GM23248 (cell line): ENCODE data around the gene SPATA31E1. TPM values are rescaled to one million over a fixed set of nuclear protein-coding genes. Genes with fewer than 3 reads are reported as not detected.

Experiments used
- DNase-seq: peaks from one replicate; pipeline ENCODE4 v3.0.0-alpha.2; 2015
- H2AFZ ChIP-seq: fragments of 200-600 bp; sonication (generic); 2 replicates; pipeline ENCODE4 v1.6.1; 2016; ENCODE audit warnings: antibody characterized with exemption
- H3F3A ChIP-seq: fragments of 200-600 bp; sonication (generic); 2 replicates; pipeline ENCODE4 v1.6.1; 2016; ENCODE audit warnings: mild to moderate bottlenecking, antibody characterized with exemption, mixed run types; ENCODE audit not compliant: insufficient read depth
- H3K27ac ChIP-seq: fragments of 200-600 bp; sonication (generic); 2 replicates; pipeline ENCODE4 v1.5.1; 2016; ENCODE audit warnings: mild to moderate bottlenecking
- H3K27me3 ChIP-seq: fragments of 200-600 bp; sonication (generic); replicated peaks from 2 replicates; pipeline ENCODE4 v1.6.1; 2016; ENCODE audit warnings: mild to moderate bottlenecking; ENCODE audit not compliant: insufficient read depth
- H3K36me3 ChIP-seq: fragments of 200-600 bp; sonication (generic); 2 replicates; pipeline ENCODE4 v1.6.1; 2016; ENCODE audit warnings: low read depth, mild to moderate bottlenecking
- H3K4me1 ChIP-seq: fragments of 200-600 bp; sonication (generic); 2 replicates; pipeline ENCODE4 v1.6.1; 2016; ENCODE audit warnings: mild to moderate bottlenecking; ENCODE audit not compliant: insufficient read depth
- H3K4me2 ChIP-seq: fragments of 200-600 bp; sonication (generic); one replicate; pipeline ENCODE4 v1.6.1; 2016; ENCODE audit warnings: mild to moderate bottlenecking; ENCODE audit not compliant: unreplicated experiment
- H3K4me3 ChIP-seq: fragments of 200-600 bp; sonication (generic); 2 replicates; pipeline ENCODE4 v1.5.1; 2016; ENCODE audit warnings: mild to moderate bottlenecking
- H3K79me2 ChIP-seq: fragments of 200-600 bp; sonication (generic); 2 replicates; pipeline ENCODE4 v1.6.1; 2016; ENCODE audit warnings: mild to moderate bottlenecking; ENCODE audit not compliant: insufficient read depth
- H3K9ac ChIP-seq: fragments of 200-600 bp; sonication (generic); 2 replicates; pipeline ENCODE4 v1.6.1; 2016; ENCODE audit warnings: mild to moderate bottlenecking
- H3K9me2 ChIP-seq: fragments of 200-600 bp; sonication (generic); 2 replicates; pipeline ENCODE4 v1.6.1; 2016; ENCODE audit warnings: mixed run types, mild to moderate bottlenecking, moderate library complexity; ENCODE audit not compliant: insufficient read depth
- H3K9me3 ChIP-seq: fragments of 200-600 bp; sonication (generic); one replicate; pipeline ENCODE4 v1.6.1; 2017; ENCODE audit warnings: low read depth
- H4K20me1 ChIP-seq: fragments of 200-600 bp; sonication (generic); 2 replicates; pipeline ENCODE4 v1.6.0; 2016; ENCODE audit not compliant: insufficient read depth
- EZH2 ChIP-seq: fragments of 200-600 bp; sonication (generic); IDR thresholded peaks from 2 replicates; pipeline ENCODE4 v1.6.1; 2018; ENCODE audit warnings: antibody characterized with exemption, mild to moderate bottlenecking; ENCODE audit not compliant: insufficient read depth, poor library complexity, severe bottlenecking
- EZH2phosphoT487 ChIP-seq: fragments of 200-600 bp; sonication (generic); IDR thresholded peaks from 2 replicates; pipeline ENCODE4 v1.6.1; 2018; ENCODE audit warnings: antibody characterized with exemption, moderate library complexity, mild to moderate bottlenecking, low read depth; ENCODE audit not compliant: insufficient read depth
- WGBS, 2 experiments: methylation state at CpG; one replicate each; pipeline ENCODE4 v1.1.6; 2015 to 2017; ENCODE audit warnings: low lambda C conversion rate in 2 of 2, low coverage in 1 of 2; ENCODE audit errors: missing lambda C conversion rate in 2 of 2; 5-methylcytosine and 5-hydroxymethylcytosine counted together
- in situ Hi-C: fragments of 300-500 bp; cut with MboI; formaldehyde crosslinking; loops from 2 replicates; pipeline ENCODE4 v1.15.0; 2020
- polyA plus RNA-seq: library from polyadenylated mRNA; unstranded; fragments of >200 nt; fragmentation: Nextera tagmentation; extraction: Ambion mirVana; gene quantifications from 2 replicates; pipeline ENCODE4 v1.2.1, GENCODE V29; 2016
- total RNA-seq: library from RNA; depleted of rRNA; stranded (reverse); fragments of >200 nt; shearing (Covaris generic); gene quantifications from 2 replicates; pipeline ENCODE4 v1.2.3, GENCODE V29; 2014

The SPATA31E1 gene
- total and polyA plus RNA-seq, 2 experiments from 2014 or later, result not detected

GRCh38 chr9:87885484-87886189 lies 3.0 kb downstream of the SPATA31E1 start:
- H3K79me2 ChIP-seq, result no peaks in the 10 kb centered on the region
- no peaks in the 10 kb centered on the region for H3K4me1 ChIP-seq
- H3K27me3 ChIP-seq, result no peaks in the 10 kb centered on the region
- no peaks in the 10 kb centered on the region for H3F3A ChIP-seq
- WGBS, 2 experiments, result 80 to 86% methylated on average over 13 of the region's 13 CpGs
- H4K20me1 ChIP-seq, result no peaks in the 10 kb centered on the region
- no peak overlapping the region for H3K4me2 ChIP-seq
- no peak overlapping the region for H3K27ac ChIP-seq
- in situ Hi-C loops, result no loop called here
- TF ChIP-seq EZH2phosphoT487, result no peak
- no peak for TF ChIP-seq EZH2
- H3K9me3 ChIP-seq, result no peaks in the 10 kb centered on the region
- H3K4me3 ChIP-seq, result no peak overlapping the region
- no peak overlapping the region for H3K9ac ChIP-seq
- no peaks in the 10 kb centered on the region for H3K36me3 ChIP-seq
- no peak for DNase-seq
- no peak overlapping the region for H2AFZ ChIP-seq
- H3K9me2 ChIP-seq, result no peaks in the 10 kb centered on the region

GRCh38 chr9:87886210-87886932 lies 3.7 kb downstream of the SPATA31E1 start:
- Histone ChIP-seq H3K9ac (no peak overlapping the region), H3K4me1 (0 out of 2 replicates have a peak, but pooled peaks cover under 1% of the 10 kb centered on the region), H3K4me2 (no peak overlapping the region), H4K20me1 (no peaks in the 10 kb centered on the region), H3K79me2 (no peaks in the 10 kb centered on the region), H3F3A (no peaks in the 10 kb centered on the region), H3K9me3 (no peaks in the 10 kb centered on the region), H3K27me3 (no peaks in the 10 kb centered on the region), H3K4me3 (no peak overlapping the region), H3K27ac (no peak overlapping the region), H2AFZ (no peak overlapping the region), H3K36me3 (no peaks in the 10 kb centered on the region), H3K9me2 (no peaks in the 10 kb centered on the region)
- WGBS, 2 experiments, result 60 to 68% methylated on average over 10 of the region's 11 CpGs
- TF ChIP-seq EZH2 (no peak), EZH2phosphoT487 (no peak)
- in situ Hi-C loops, result no loop called here
- DNase-seq, result no peak

DNA sequence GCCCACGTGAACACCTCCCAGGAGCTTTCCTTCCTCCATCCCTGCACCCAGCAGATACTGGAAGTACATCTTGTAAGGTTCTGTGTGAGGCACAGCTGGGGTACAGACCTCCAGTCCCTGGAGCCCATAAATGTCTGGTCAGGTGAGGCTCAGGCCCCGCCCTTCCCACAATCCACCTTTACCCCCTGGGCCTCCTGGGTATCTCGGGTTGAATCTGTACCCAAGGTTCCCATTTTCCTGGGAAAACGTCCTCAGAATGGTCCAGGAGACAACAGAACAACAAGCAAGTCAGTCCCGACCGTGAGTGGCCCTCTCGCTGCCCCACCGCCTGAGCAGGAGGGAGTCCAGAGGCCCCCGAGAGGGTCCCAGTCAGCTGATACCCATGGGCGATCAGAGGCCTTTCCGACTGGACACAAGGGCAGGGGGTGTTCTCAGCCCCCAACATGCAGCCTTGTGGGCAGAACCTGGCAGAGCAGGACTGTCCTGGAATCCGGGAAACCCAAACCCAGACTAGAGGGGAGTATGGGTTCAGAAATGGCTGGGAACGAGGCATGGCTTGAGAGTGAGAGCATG lies 4.3 kb downstream of the SPATA31E1 start:
- no peaks in the 10 kb centered on the region for H3K9me2 ChIP-seq
- no peaks in the 10 kb centered on the region for H3K27me3 ChIP-seq
- H3K4me2 ChIP-seq, result no peak overlapping the region
- TF ChIP-seq EZH2phosphoT487, result no peak
- no peak for TF ChIP-seq EZH2
- in situ Hi-C loops, result no loop called here
- 0 out of 2 replicates have a peak, but pooled peaks cover 3% of the 10 kb centered on the region for H3K4me1 ChIP-seq
- H3F3A ChIP-seq, result no peaks in the 10 kb centered on the region
- H3K36me3 ChIP-seq, result no peaks in the 10 kb centered on the region
- no peaks in the 10 kb centered on the region for H4K20me1 ChIP-seq
- no peak overlapping the region for H2AFZ ChIP-seq
- H3K9ac ChIP-seq, result no peak overlapping the region
- H3K4me3 ChIP-seq, result no peak overlapping the region
- H3K27ac ChIP-seq, result no peak overlapping the region
- no peaks in the 10 kb centered on the region for H3K9me3 ChIP-seq
- 72 to 78% methylated on average over 10 to 13 of the region's 13 CpGs for WGBS, 2 experiments
- DNase-seq, result no peak
- H3K79me2 ChIP-seq, result no peaks in the 10 kb centered on the region

DNA sequence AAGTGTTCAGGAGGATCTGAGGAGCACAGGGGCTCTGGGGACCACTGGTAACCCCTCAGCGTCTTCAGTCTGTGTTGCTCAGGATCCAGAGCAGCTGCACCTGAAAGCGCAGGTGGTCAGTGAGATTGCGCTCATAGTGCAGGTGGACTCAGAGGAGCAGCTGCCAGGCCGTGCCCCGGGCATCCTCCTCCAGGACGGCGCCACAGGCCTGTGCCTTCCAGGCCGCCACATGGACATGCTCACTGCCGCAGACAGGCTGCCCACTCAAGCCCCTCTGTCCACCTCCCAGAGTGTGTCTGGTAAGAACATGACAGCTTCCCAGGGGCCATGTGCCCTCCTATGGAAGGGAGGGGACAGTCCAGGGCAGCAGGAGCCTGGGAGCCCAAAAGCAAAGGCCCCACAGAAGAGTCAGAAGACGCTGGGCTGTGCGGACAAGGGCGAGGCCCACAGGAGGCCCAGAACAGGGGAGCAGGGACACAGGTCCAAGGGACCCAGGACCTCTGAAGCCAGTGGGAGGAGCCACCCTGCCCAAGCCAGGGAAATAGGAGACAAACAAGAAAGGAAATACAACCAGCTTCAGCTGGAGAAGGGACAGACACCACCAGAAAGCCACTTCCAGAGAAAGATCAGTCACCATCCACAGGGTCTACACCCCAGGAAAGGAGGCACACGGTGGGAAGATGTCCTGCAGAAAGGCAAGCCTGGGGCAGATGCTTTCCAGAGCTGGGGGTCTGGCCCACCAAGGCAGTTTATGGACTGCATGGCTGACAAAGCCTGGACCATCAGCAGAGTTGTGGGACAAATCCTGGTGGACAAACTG lies 5.2 kb downstream of the SPATA31E1 start:
- 0 out of 2 replicates have a peak, but pooled peaks cover 3% of the 10 kb centered on the region for H3K4me1 ChIP-seq
- no peaks in the 10 kb centered on the region for H3K36me3 ChIP-seq
- H3F3A ChIP-seq, result no peaks in the 10 kb centered on the region
- H4K20me1 ChIP-seq, result no peaks in the 10 kb centered on the region
- no peak for DNase-seq
- TF ChIP-seq EZH2phosphoT487 (no peak), EZH2 (no peak)
- 80 to 81% methylated on average over 10 to 13 of the region's 13 CpGs for WGBS, 2 experiments
- no peak overlapping the region for H3K4me2 ChIP-seq
- H3K79me2 ChIP-seq, result no peaks in the 10 kb centered on the region
- no peak overlapping the region for H2AFZ ChIP-seq
- no peaks in the 10 kb centered on the region for H3K27me3 ChIP-seq
- in situ Hi-C loops, result no loop called here
- no peak overlapping the region for H3K27ac ChIP-seq
- H3K4me3 ChIP-seq, result no peak overlapping the region
- no peak overlapping the region for H3K9ac ChIP-seq
- no peaks in the 10 kb centered on the region for H3K9me2 ChIP-seq
- no peaks in the 10 kb centered on the region for H3K9me3 ChIP-seq
